GM12873 (cell line): Measurements from ENCODE around the gene FDX2.

Source experiments
- TF ChIP-seq, protein P1 (sequence below): IDR thresholded peaks from 2 replicates; pipeline ENCODE4 v1.5.1; 2012; ENCODE audit warnings: low read depth, mild to moderate bottlenecking, moderate library complexity, low read length, control low read depth; ENCODE audit not compliant: insufficient read depth; ENCODE audit errors: missing control alignments

FDX2 gene

DNA sequence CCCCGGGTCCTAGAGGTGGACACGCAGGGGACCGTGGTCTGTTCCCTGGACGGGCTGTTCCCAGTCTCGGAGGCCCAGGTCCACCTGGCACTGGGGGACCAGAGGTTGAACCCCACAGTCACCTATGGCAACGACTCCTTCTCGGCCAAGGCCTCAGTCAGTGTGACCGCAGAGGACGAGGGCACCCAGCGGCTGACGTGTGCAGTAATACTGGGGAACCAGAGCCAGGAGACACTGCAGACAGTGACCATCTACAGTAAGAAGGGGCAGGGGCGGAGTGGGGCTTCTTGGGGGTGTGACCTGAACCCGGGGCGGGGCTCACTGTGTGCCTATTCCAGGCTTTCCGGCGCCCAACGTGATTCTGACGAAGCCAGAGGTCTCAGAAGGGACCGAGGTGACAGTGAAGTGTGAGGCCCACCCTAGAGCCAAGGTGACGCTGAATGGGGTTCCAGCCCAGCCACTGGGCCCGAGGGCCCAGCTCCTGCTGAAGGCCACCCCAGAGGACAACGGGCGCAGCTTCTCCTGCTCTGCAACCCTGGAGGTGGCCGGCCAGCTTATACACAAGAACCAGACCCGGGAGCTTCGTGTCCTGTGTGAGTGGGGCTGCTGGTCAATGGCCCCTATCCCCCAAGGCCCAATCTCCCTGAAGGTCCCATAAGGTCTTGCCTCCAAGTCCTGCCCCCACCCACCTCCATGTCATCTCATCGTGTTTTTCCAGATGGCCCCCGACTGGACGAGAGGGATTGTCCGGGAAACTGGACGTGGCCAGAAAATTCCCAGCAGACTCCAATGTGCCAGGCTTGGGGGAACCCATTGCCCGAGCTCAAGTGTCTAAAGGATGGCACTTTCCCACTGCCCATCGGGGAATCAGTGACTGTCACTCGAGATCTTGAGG, 31.5 kb downstream of the FDX2 start:
- TF ChIP-seq, protein P1, sequence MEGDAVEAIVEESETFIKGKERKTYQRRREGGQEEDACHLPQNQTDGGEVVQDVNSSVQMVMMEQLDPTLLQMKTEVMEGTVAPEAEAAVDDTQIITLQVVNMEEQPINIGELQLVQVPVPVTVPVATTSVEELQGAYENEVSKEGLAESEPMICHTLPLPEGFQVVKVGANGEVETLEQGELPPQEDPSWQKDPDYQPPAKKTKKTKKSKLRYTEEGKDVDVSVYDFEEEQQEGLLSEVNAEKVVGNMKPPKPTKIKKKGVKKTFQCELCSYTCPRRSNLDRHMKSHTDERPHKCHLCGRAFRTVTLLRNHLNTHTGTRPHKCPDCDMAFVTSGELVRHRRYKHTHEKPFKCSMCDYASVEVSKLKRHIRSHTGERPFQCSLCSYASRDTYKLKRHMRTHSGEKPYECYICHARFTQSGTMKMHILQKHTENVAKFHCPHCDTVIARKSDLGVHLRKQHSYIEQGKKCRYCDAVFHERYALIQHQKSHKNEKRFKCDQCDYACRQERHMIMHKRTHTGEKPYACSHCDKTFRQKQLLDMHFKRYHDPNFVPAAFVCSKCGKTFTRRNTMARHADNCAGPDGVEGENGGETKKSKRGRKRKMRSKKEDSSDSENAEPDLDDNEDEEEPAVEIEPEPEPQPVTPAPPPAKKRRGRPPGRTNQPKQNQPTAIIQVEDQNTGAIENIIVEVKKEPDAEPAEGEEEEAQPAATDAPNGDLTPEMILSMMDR, result no peak

GRCh38 chr19:10283301-10284064, 32.3 kb downstream of the FDX2 start:
- TF ChIP-seq, protein P1, result no peak

GRCh38 chr19:10279737-10280442, 35.9 kb downstream of the FDX2 start:
- TF ChIP-seq, protein P1, result no peak

- TF ChIP-seq, protein P1, result no peak
Measured at GRCh38 chr19:10278935-10279334, 36.9 kb downstream of the FDX2 start.

DNA sequence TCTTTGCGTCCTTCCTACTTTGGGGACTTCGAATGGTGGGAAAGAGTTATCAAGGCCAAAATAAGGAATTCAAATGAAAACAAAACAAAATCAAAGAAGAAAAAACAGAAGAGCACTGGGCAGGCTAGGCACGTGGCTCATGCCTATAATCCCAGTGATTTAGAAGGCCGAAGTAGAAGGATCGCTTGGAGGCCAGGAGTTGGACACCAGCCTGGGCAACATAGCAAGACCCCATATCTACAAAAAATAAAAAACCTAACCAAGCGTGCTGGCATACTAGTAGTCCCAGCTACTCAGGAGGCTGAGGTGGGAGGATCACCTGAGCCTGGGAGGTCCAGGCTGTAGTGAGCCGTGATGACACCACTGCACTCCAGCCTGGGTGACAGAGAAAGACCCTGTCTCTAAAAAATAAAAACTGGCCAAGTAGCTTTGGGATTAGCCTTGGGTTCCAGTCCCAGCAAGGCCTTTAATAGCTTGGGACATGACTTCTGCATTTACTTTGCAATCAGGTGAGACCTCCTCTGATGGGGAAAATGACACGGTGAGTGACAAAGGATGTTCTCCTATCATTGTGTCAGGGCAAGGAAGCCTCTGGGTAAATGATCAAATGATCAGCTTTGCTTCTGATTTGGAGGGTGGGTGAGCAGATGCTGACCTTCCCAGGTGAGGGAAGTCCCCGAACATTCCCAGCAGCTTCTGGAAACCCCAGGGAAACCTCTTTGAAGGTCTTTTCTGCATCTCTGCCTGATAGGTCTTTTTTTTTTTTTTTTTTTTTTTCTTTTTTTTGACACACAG, 37.8 kb downstream of the FDX2 start:
- TF ChIP-seq, protein P1, result no peak

DNA sequence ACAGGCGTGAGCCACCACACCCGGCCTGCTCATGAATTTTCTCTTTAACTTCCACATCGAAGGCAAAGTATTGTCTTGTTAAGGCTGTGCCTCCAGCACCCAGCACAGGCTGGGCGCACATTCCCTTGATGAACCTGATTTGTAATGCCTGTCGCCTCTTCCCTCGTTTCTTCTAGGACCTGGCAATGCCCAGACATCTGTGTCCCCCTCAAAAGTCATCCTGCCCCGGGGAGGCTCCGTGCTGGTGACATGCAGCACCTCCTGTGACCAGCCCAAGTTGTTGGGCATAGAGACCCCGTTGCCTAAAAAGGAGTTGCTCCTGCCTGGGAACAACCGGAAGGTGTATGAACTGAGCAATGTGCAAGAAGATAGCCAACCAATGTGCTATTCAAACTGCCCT, 41.2 kb downstream of the FDX2 start:
- TF ChIP-seq, protein P1, result no peak
